DMS 273 treated with DMSO at 0.1 percent for 48 hours (cell line): ENCODE data around the gene EXOC5.

Experiments
- DNase-seq: peaks from one replicate; lab custom pipeline; 2025; lab: John Stamatoyannopoulos, UW

Gene EXOC5, protein sequence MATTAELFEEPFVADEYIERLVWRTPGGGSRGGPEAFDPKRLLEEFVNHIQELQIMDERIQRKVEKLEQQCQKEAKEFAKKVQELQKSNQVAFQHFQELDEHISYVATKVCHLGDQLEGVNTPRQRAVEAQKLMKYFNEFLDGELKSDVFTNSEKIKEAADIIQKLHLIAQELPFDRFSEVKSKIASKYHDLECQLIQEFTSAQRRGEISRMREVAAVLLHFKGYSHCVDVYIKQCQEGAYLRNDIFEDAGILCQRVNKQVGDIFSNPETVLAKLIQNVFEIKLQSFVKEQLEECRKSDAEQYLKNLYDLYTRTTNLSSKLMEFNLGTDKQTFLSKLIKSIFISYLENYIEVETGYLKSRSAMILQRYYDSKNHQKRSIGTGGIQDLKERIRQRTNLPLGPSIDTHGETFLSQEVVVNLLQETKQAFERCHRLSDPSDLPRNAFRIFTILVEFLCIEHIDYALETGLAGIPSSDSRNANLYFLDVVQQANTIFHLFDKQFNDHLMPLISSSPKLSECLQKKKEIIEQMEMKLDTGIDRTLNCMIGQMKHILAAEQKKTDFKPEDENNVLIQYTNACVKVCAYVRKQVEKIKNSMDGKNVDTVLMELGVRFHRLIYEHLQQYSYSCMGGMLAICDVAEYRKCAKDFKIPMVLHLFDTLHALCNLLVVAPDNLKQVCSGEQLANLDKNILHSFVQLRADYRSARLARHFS

DNA sequence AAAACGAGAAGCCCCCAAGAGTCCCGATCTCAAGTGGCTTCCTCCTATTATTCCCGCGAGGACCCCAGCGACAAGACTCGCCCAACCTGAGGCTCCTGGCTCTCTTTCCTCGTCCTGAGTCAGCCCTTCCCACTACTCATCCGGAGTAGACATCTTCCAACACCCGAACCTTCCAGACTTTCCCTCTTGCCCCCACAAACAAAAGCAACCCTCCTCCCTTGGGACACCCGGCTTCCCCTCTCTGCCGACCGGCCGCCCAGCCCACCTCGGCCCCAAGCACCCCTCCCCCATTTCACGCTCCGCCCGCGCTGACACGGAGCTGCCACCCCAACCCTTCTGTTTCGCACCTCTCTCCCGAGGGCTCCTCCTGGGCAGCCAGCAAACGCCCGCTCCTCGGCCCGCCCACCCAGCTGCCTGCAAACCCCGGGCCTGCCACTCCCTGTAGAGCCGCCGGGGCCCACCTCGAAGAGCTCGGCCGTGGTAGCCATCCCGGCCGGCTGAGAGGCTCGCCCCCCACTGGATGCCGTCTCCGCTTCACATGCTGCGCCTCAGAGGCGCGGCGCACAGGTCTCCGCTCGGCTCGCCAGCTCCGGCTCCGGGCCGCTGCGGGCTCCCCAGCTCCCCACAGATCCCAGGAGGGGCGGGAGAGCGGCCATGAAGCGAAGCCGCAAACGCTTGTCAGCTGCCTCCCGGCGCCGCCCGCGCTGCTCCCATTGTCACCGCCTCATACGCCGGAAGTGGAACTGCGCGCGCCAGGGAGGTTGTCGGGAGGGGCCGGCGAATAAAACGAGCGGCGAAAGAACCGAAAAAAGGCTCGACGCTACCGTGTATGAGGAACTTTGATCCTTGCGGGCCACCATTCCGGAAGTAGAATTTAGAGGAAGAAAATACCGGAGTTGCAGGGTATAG is at the start of gene EXOC5, which contains the start of gene AP5M1:
TSS of gene EXOC5 (minus strand) at position 745 of the 909 bp plus-strand sequence. CDS start at position 488, 257 bp downstream.
TSS of gene AP5M1 (plus strand) at position 811 of the 909 bp plus-strand sequence. CDS start 344 bp downstream, outside the sequence.
- peak; percentile 86 for DNase-seq

DNA sequence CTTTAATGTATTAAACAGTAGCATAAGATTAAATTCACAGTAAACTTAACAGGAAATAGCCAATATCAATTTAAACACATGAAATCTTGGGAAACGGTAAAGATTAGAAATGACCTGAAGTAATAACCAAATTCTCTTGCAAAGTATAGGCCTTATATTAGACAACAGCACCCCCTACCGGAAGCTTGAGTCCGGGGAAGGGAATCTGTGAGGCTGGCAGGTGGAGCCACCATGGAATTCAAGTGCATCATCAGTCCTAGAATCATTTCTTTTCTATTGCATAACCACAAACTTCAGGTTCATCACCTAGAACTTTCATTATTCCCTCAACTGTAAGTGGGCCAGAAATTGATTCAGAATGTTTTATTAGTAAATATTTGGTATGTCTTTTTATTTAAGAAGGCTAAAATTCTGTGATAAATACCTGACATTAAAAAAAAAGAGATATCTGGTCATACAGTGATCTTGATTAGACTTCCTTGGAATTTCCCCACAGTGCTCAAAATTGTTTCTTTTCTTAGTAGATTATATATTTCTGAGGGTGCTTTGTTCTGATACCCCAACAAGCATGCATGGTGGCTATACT is 48.6 kb upstream of the EXOC5 start:
- peak; percentile 25 for DNase-seq

DNA sequence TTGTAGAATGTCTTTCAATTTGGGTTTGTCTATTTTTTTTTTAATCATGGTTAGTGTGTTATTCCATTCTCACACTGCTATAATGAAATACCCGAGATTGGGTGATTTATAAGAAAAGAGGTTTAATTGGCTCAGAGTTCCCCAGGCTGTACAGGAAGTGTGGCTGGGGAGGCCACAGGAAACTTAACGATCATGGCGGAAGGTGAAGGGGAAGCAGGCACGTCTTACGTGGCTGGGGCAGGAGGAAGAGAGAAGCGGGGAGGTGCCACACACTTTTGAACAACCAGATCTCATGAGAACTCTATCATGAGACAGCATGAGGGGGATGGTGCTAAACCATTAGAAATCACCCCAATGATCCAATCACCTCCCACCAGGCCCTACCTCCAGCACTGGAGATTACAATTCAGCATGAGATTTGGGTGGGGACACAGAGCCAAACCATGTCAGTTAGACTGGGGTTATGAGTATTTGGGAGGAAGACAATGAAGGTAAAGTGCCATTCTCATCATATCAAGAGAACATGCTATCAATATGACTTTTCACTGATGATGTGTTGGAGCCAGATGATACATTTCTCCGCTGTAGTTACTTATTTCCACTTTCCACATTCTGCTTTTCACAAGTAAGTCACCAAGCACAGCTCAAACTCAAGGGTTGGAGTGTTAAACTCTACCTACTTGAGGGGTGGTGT is 45.8 kb upstream of the EXOC5 start:
- DNase-seq = no peak

DNA sequence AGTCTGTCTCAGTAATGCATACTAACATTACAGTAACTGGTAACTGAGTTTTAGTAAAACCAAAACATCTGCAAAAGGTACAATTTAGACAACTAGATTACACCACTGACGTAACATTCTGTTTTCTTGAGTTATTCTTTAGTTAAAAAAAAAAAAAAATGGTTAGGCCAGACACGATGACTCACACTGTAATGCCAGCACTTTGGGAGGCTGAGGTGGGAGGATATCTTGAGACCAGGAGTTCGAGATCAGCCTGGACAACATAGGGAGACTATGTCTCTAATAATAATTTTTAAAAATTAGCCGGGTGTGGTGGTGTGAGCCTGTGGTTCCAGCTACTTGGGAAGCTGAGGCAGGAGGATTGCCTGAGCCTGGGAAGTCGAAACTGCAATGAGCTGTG is 34.2 kb upstream of the EXOC5 start:
- no peak for DNase-seq

DNA sequence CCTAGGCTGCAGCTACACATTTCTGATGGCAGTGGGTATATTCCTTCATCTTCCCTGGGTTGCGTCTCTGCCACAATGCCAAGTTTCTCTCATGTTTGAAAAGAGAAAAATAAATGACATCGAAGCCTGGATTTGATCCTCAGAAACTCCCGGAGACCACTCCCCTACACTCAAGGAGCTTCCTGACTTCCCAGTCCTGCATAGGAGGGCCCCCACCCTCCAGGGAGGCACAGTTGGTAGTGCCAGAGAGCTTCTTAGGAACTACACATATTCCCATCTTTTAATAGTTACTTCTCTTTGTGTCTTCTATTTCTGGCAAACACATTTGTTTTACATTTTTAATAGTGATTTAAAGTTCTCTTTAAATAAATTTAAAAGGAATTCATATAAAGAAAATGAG is 30.8 kb upstream of the EXOC5 start:
- DNase-seq = no peak

DNA sequence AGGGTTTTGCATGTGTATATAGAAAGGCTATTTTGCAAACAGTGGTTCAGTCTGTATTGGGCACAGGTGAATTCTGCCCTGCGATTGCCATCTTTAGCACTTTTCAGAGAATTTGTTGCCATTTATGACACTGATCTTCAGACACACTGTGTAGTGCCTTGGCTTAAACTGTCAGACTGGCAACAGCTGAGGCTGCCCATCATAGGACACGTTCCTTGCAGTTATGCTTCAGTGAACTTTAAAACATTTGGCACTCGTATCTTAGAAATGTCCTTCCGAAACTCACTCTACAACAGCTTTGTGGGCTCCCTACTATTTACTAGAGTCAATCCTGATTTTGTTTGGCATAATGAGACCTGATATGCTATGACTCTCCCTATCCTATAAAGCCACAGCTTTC is 29.1 kb upstream of the EXOC5 start:
- DNase-seq = no peak

DNA sequence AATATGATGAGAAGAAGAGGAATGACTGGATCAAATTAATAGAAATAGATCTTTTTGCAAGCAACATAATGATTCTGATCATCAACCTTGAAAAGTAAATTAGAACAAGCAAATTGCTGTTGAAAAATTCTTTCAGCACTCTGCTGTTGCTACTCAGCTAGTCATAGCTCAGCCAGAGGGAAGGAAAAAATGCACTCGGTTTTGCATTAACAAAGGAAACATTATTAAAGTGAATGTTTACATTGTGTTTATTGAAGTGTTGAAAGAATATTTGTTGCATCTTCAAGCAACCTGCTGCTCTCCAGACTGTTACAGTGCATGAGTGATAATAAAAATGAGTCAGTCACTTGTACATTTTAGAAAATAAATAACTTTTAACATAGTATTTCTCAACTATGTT is 26.5 kb upstream of the EXOC5 start:
- no peak for DNase-seq

DNA sequence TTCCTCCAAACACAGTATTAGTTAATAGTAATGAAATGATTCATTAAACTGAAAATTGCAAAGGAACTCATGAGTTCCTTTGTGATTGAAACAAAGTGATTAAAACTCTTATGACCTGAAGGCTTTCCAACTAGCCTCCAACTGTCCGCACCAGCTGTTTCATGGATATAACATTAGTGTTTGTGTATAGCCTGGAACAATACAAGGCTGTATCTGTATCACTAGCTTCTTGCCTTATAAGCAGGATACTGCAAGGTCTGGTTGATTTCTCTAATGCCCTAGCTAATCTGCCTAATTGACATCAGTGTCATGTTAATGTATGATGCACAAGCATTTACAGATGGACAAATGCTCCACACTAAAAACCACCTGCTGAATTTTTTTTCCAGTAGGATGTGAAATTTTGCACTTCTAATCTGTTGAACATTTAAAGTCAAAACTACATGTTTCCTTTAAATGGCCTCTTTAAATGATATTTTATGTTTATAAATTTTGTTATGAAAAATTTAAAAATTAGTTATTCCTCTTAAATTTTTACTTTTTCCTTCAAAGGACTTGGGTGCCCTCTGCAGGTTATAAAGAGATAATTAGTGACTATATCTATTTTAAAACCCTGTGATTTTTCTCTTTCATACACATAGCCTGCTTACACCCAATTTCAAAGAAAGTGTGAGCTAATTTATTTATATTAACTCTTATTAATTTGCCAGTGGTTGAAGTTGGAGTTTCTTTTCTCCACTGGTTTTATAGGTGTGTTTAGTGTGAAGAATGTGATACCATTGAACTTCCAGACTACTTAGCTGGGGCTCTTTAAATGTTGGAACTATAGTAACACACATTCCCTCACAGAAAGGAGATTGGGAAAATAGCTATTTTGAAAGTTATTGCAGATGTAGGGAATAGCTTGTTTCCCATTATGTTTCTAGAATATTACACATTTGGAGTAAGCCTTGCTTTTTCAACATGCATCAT is 25.4 kb upstream of the EXOC5 start:
- no peak for DNase-seq

DNA sequence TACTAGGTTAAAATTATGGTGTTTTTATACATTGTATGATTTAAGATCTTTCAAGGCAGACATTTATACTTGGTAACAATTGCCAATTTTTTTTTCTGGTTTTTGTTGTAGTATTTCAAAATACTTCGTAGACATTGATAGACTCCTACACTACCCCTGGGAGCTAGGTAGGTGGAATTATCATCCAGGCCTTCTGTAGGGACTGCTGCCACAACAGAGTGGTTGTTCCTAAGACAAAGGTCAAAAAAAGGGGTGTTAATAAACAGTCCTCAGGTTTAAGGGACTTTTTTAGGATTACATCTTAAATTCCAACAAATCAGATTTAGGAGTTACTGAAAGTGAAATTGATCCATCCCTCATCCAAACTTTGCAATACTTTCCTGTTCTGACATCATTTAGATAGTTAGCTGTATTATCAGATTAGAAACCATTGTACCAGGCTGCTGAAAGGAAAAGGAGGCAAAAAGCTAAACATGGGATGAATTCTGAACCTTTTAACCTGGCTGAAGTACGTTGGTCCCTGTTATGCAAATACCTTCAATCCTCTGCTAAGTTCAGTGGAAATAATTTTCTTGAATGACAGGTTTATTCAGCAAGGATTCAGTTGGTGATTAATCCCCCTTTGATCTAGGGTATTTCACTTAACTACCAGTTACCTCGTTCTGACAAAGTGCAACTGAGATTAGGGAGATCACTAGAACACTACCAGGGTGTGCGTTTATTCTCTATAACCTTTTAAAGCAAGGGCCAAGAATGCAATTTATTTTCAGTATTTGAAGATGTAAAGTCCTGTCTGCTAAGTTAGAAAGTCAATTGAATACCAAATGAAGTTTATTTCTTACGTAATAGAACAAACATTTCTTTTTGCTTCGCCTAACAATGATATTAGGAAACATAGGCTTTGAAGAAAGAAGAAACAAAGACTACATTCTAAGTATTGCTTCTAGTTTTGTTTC is 23.3 kb upstream of the EXOC5 start:
- no peak for DNase-seq

DNA sequence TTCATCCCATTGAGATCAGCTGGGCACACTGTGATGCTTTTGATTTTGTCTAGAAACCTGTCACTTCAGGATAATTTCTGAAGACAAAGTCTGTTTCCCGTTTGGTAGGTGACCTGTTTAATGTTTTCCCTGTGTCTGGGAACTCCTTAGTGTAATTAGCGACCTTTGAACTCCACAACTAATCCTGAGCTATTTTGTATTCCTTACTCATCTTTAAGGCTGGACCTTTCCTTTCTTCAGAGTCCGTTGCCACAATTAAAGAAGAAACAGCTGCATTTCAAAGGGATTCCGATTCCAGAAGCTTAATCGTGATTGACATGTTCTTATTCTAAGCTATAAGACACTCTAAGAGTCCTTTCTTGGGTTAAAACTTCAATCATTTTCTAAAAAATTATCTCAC is 22.0 kb upstream of the EXOC5 start:
- DNase-seq = no peak

DNA sequence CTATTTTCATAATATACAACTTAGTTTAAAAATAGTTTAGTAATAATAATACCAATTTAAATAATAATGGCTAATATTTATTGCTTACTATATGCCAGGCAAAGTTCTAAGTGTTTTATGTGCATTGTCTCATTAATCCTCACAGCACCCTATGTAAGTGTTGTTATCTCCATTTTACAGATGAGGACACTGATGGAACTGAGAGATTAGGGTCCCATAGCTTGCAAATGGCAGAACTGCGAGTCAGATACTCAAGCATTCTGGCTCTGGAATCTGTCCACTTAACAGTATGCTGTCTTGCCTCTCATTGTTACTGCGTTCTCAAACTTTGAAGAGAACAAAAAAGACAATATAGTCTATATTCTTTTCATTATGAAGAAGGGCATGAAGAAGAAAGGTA is 19.0 kb upstream of the EXOC5 start:
- DNase-seq = no peak

DNA sequence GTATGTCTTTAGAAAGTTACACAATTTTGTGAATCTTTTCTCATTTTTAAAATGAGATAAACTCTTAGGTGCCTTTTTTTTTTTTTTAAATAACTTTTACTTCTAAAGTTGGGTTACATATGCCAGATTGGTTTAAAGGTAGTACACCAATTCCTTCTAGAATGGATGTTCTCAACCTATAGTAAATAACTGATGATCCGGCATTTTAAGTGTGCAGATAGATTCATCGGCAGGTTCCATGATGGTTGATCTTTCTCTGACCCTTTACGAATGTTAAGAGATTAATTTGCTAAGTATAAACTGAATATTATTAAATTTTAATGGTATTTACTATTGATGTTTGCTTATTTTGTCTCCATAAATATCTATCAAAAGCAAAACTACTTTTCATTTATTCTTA is 8.4 kb upstream of the EXOC5 start:
- DNase-seq = no peak

DNA sequence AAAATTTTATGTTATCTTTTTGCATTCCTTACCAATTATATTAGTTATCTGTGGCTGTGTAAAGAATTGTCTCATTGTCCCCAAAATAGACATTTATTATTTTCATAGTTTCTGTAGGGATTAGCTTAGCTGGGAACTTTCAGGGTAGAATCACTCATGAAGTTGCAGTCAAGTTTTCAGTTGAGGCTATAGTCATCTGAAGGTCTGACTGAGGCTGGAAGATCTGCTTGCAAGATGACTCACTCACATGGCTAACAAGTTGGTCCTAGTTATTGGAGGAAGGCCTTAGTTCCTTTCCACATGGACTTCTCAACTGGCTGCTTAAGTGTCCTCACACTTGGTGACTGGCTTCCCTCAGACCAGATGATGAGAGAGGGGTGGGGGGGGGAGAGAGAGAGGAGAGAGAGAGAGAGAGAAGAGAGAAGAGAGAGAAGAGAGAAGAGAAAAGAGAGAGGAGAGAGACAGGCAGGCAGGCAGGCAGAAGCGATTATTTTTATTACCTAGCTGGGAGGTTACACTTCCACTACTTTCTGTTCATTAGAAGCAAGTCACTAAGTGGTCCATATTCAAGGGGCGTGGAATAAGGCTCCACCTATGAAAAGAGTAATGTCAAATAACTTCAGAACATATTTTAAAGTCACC is 6.4 kb upstream of the EXOC5 start:
- DNase-seq = no peak

DNA sequence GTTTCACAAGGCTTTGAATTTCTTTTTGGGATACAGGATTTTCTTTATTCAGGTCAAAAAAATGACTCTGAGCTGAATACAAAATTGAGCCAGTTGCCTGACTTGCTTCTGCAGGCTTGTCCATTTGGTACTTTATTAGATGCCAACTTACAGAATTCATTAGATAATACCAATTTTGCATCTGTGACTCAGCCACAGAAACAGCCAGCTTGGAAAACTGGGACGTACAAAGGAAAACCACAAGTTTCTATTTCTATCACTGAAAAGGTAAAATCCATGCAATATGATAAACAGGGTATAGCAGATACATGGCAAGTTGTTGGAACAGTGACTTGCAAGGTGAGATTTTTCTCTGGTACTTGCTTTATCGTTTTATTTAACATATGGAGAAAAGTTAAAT is 5.8 kb upstream of the EXOC5 start:
- no peak for DNase-seq

DNA sequence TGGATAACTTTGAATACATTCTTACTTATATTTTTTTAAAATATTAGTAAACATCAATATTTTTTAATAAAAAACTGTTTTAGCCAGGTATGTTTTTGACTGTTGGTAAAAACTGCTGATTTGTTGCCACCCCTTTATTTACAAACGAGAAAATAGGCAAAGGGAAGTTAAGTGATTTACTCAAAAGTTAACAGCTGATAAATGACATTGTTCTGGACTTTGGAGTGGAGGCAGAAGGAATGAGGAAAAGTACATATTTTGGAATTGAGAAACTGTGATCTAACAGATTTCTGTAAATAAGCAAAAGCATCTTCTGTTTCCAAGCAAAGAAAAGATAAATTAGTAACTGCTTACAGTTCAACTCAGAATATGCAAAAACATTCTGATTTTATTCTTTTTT is 4.5 kb upstream of the EXOC5 start:
- no peak for DNase-seq

DNA sequence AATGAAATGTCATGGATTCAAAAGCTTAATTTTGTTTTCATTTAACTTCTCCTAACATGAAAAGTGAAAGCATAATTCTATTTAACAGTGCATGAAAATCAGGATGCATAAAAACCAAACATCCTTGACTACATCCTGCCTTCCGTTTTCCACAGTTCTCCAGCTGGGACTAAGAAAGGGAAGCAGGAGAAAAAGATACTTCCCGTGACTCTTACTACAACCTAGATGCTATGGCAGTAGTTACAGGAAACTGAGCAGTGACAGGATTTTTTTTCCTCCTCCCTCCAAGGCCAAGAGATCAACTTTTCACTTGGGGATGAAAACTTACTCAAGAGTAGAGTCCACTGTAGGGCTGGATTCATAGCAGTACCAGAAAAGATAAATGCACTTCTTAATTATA is 2.6 kb downstream of the EXOC5 start:
- no peak for DNase-seq

DNA sequence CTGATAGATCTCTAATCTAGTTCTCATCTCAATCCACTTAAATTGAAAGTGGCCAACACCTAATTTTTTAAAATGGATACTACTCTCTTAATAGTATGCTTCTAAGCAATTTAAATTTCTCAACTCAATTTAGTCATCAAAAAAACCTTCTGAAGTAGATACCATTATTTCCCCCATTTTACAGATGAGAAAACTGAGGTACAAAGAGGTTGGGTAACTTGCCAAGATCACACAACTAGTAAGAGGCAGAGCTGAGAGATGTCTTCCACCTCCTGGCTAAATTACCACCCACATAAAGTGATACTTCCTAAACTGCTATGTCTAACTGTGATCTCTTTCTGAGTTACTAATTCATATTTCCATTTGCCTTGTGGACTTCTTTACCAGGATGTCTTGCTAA is 6.6 kb downstream of the EXOC5 start:
- no peak for DNase-seq

DNA sequence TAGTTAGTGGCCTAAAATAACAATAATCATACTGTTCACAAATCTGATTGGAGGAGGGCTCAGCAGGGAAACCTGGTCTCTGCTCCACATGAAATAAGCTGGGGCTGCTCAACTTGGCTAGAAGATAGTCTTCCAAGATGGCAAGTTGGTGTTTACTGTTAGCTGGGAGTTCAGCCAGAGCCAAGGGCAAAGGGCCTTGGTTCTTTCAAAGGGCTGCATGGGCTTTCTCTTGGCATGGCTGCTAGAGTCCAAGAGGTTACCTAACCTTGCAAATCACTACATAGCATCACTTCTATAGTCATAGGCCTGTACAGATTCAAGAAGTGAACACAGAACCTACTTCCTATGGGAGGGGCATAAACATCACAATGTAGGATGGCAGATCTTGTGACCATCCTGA is 7.1 kb downstream of the EXOC5 start:
- no peak for DNase-seq

DNA sequence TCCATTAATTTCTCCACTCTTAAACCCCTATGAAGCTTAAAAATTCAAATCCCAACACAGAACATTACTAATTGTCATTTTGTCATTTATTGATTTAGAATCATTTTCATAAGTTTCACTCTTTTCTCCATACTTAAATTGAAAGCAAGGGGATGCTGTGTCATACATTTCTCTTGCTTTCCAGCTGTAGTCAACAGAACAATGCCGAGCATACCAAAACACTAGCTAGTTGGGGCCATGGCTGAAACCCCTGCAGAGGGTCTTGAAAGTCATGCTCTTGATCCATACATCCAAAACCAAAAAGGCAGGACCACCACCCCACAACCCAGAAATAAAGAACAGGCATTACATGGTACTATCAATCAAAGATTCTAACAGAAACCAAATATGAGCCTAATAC is 9.0 kb downstream of the EXOC5 start:
- DNase-seq = no peak
